ENCODE measurements around the gene SPHK1. TPM values are rescaled to one million over a fixed set of nuclear protein-coding genes. Genes with fewer than 3 reads are reported as not detected.
A peak's percentile ranks its signal among the peaks of the same experiment; 100 is the strongest.

Gene SPHK1
- total RNA-seq, 2 donors from 2014 or later = 12.2 to 46.5 TPM

DNA sequence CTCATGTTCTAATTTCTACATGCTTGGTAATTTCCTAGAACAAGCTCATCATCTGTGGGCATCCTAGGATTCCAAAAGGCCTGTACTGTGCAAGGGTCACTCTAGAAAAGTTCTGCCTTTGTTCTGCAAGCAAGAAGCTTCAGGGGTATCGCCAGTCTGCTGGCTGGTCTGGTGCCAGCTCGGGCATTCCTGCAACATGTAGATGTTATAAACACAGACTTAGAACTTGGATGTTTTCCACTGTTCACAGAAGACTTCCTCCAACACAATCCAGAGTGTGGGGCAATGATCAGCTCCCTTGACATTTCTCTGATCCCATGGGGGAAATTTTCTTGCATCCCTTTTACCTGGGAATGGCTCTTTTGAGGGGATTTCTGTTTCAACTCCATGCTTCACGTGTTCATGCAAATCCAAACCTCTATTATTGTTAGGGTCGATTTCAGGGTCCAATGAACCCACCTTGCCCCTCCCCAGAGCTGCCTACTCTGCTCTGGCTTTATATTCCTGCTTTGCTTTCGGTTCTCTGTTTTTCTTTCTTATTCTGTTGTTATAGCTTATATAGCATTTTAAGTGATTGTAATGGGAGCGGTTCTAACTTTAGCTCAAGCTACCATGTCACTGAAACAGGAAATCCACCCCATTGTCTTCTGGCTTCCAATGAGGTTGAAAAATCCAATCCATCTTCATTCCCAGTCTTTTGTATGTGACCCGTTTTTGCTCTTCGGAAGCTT lies 43.3 kb downstream of the SPHK1 start:
- DNase-seq = peak in 1 of 4 donors; percentile 29
- no peak for ATAC-seq
- Histone ChIP-seq H3K36me3 (replicated peaks in 1 of 2; ENCODE audit: insufficient read depth in 1 of 2, low read depth in 2 of 2) (no peaks in the 10 kb centered on the region), H3K27ac (peak overlapping the region in 1 of 4 donors; percentile 21), H3K4me1 (peaks cover 4% of the 10 kb centered on the region), H3K27me3 (no peaks in the 10 kb centered on the region), H3K9me3 (no peaks in the 10 kb centered on the region), H3K4me3 (no peak overlapping the region)
- TF ChIP-seq CTCF (IDR thresholded peaks at IDR 0.05) = no peak
- no peak for TF ChIP-seq POLR2A (IDR thresholded peaks at IDR 0.05)
- 76 to 82% methylated on average over 8 of the region's 8 CpGs for WGBS, 2 donors
- intact Hi-C loops (cut with DNase I) = no loop called here

DNA sequence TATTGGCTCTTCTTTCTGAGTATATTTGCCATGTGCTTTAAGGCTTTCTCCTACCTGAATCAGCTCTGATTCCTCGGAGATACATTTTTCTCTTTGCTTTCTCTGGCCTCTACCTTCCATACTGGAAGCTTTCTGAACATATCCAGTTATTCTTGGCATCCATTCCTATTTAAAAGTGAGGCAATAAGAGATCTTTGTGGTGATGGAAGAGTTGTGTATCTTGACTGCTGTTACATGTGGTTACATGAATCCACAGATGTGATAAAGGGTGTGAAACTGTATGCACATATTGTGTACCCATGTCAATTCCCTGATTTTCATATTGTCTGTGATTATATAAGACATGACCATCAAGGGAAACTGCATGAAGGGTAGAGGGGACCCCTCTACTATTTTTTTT lies 44.1 kb downstream of the SPHK1 start:
- no peaks in the 10 kb centered on the region for H3K27me3 ChIP-seq
- intact Hi-C loops (cut with DNase I) = no loop called here
- H3K4me3 ChIP-seq = no peak overlapping the region
- peaks cover 4% of the 10 kb centered on the region for H3K4me1 ChIP-seq
- no peak for ATAC-seq
- H3K27ac ChIP-seq = no peak overlapping the region
- TF ChIP-seq POLR2A (IDR thresholded peaks at IDR 0.05) = no peak
- TF ChIP-seq CTCF (IDR thresholded peaks at IDR 0.05) = no peak
- H3K9me3 ChIP-seq = no peaks in the 10 kb centered on the region
- 96 to 100% methylated on average over 1 of the region's 1 CpG for WGBS, 2 donors
- DNase-seq = no peak
- H3K36me3 ChIP-seq (replicated peaks in 1 of 2; ENCODE audit: insufficient read depth in 1 of 2, low read depth in 2 of 2) = no peaks in the 10 kb centered on the region

DNA sequence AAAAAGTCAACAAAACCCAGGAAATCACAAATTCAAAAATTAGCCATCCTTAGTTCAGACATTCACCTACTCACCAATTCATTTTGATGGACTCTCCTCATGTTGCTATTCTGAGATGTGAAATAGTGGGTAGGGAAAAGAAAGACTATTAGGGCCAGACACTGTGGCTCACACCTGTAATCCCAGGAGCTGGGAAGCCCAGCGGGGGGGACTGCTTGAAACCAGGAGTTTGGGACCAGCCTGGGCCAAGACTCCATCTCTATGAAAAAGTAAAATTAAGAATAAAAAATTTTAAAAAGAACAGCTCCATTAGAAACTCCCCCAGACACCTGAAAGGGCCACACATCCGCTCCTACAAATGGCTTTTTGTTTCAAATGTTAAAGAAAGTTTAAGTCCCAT lies 47.1 kb downstream of the SPHK1 start:
- H3K9me3 ChIP-seq = no peaks in the 10 kb centered on the region
- 88 to 94% methylated on average over 2 of the region's 2 CpGs for WGBS, 2 donors
- H3K27me3 ChIP-seq = no peaks in the 10 kb centered on the region
- H3K4me3 ChIP-seq = no peak overlapping the region
- DNase-seq (no peak), ATAC-seq (no peak)
- TF ChIP-seq POLR2A (IDR thresholded peaks at IDR 0.05) (no peak), CTCF (IDR thresholded peaks at IDR 0.05) (no peak)
- intact Hi-C loops (cut with DNase I) = no loop called here
- H3K27ac ChIP-seq = no peak overlapping the region
- H3K4me1 ChIP-seq = peaks cover 8% of the 10 kb centered on the region
- H3K36me3 ChIP-seq (replicated peaks in 1 of 2; ENCODE audit: insufficient read depth in 1 of 2, low read depth in 2 of 2) = no peaks in the 10 kb centered on the region

DNA sequence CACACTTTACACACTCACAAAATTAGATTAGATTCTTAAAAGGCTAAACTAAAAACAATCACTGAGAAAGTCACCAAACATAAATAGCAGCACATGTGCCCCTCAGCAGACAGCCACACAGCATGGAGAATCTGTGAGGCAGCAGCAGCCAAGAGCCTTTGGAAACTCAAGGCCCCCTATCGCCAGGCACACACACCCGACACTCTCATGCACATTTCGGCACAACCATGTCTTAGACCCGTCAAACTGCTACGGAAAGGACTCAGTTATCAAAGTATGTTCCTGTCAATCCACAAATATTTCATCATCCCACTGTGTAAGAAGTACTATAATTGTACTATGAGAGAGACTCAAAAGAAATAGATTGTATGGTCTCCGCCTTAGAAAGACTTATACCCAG lies 47.6 kb downstream of the SPHK1 start:
- Histone ChIP-seq H3K27me3 (no peaks in the 10 kb centered on the region), H3K27ac (no peak overlapping the region), H3K4me3 (no peak overlapping the region), H3K36me3 (replicated peaks in 1 of 2; ENCODE audit: insufficient read depth in 1 of 2, low read depth in 2 of 2) (no peaks in the 10 kb centered on the region), H3K4me1 (peaks cover 8% of the 10 kb centered on the region), H3K9me3 (no peaks in the 10 kb centered on the region)
- no peak for TF ChIP-seq POLR2A (IDR thresholded peaks at IDR 0.05)
- TF ChIP-seq CTCF (IDR thresholded peaks at IDR 0.05) = no peak
- 65 to 68% methylated on average over 6 of the region's 6 CpGs for WGBS, 2 donors
- no peak for ATAC-seq
- intact Hi-C loops (cut with DNase I) = no loop called here
- DNase-seq = no peak

Data from body of pancreas (tissue), 4 donors.